ENCODE results near the gene RPL15.

DNA sequence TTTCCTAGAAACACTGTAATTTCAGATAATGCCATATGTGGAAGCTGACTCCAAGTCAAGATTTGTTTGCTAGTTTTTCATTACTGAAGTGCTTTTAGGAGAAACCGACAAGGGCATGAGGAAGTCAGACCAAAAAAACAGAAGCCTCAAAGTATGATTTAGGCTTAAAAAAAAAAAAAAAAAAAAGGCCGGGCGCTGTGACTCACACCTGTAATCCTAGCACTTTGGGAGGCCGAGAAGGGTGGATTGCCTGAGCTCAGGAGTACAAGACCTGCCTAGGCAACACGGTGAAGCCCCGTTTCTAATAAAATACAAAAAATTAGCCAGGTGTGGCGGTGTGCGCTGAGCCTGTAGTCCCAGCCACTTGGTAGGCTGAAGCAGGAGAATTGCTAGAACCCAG is 11.6 kb downstream of the RPL15 start:
- TF ChIP-seq, protein P1, sequence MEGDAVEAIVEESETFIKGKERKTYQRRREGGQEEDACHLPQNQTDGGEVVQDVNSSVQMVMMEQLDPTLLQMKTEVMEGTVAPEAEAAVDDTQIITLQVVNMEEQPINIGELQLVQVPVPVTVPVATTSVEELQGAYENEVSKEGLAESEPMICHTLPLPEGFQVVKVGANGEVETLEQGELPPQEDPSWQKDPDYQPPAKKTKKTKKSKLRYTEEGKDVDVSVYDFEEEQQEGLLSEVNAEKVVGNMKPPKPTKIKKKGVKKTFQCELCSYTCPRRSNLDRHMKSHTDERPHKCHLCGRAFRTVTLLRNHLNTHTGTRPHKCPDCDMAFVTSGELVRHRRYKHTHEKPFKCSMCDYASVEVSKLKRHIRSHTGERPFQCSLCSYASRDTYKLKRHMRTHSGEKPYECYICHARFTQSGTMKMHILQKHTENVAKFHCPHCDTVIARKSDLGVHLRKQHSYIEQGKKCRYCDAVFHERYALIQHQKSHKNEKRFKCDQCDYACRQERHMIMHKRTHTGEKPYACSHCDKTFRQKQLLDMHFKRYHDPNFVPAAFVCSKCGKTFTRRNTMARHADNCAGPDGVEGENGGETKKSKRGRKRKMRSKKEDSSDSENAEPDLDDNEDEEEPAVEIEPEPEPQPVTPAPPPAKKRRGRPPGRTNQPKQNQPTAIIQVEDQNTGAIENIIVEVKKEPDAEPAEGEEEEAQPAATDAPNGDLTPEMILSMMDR (IDR thresholded peaks at IDR 0.05; ENCODE audit: low read depth, low read length), result no peak
- TF ChIP-seq, protein P2, sequence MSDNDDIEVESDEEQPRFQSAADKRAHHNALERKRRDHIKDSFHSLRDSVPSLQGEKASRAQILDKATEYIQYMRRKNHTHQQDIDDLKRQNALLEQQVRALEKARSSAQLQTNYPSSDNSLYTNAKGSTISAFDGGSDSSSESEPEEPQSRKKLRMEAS (IDR thresholded peaks at IDR 0.05; ENCODE audit: low read depth, low read length), result no peak
- no peak for TF ChIP-seq POLR2A (IDR thresholded peaks at IDR 0.05; ENCODE audit: extremely low read depth, insufficient read length)
- no peak for TF ChIP-seq MYC (IDR thresholded peaks at IDR 0.05; ENCODE audit: low read depth, low read length)
